ENCODE results near the gene ZNF267.
A peak's percentile ranks its signal among the peaks of the same experiment; 100 is the strongest.
"Not testable (repeated sequence)": the region's sequence is repeated elsewhere in the genome, so short reads cannot be mapped to it uniquely, and the experiment has no call there.

Gene ZNF267

GRCh38 chr16:31873556-31874365 lies at the start of gene ZNF267:
Gene ZNF267, plus strand, starts transcription at chr16:31873807. Its CDS starts 160 bp downstream, at chr16:31873967.
- DNase-seq (ENCODE audit: low read depth in 2 of 2): peak; percentile 88

GRCh38 chr16:31833047-31833446 lies 40.6 kb upstream of the ZNF267 start:
- DNase-seq (ENCODE audit: low read depth in 2 of 2): no peak

- DNase-seq (ENCODE audit: low read depth in 2 of 2): not testable (repeated sequence)
Measured at GRCh38 chr16:31836396-31836795, 37.2 kb upstream of the ZNF267 start.

GRCh38 chr16:31842864-31843263 lies 30.7 kb upstream of the ZNF267 start:
- DNase-seq (ENCODE audit: low read depth in 2 of 2): no peak

- not testable (repeated sequence) for DNase-seq (ENCODE audit: low read depth in 2 of 2)
Measured at GRCh38 chr16:31848572-31848971, 25.0 kb upstream of the ZNF267 start.

- DNase-seq (ENCODE audit: low read depth in 2 of 2): no peak
Measured at GRCh38 chr16:31853291-31853690, 20.3 kb upstream of the ZNF267 start.

GRCh38 chr16:31860508-31860907 lies 13.1 kb upstream of the ZNF267 start:
- no peak for DNase-seq (ENCODE audit: low read depth in 2 of 2)

GRCh38 chr16:31861455-31861854 lies 12.2 kb upstream of the ZNF267 start:
- no peak for DNase-seq (ENCODE audit: low read depth in 2 of 2)

GRCh38 chr16:31862761-31863160 lies 10.8 kb upstream of the ZNF267 start:
- DNase-seq (ENCODE audit: low read depth in 2 of 2): no peak

GRCh38 chr16:31868164-31868563 lies 5.4 kb upstream of the ZNF267 start:
- no peak for DNase-seq (ENCODE audit: low read depth in 2 of 2)

GRCh38 chr16:31868691-31869167 lies 4.9 kb upstream of the ZNF267 start:
- peak in 1 of 2 donors; percentile 55 for DNase-seq (ENCODE audit: low read depth in 2 of 2)

- DNase-seq (ENCODE audit: low read depth in 2 of 2): peak; percentile 58 to 59
Measured at GRCh38 chr16:31869511-31870201, 4.0 kb upstream of the ZNF267 start.

GRCh38 chr16:31870809-31871208 lies 2.8 kb upstream of the ZNF267 start:
- no peak for DNase-seq (ENCODE audit: low read depth in 2 of 2)

GRCh38 chr16:31871510-31871909 lies 2.1 kb upstream of the ZNF267 start:
- DNase-seq (ENCODE audit: low read depth in 2 of 2): no peak

GRCh38 chr16:31872201-31872600 lies 1.4 kb upstream of the ZNF267 start:
- no peak for DNase-seq (ENCODE audit: low read depth in 2 of 2)

GRCh38 chr16:31874366-31875111 lies 932 bp downstream of the ZNF267 start:
- DNase-seq (ENCODE audit: low read depth in 2 of 2): no peak

GRCh38 chr16:31875112-31875803 lies 1.7 kb downstream of the ZNF267 start:
- DNase-seq (ENCODE audit: low read depth in 2 of 2): no peak

- no peak for DNase-seq (ENCODE audit: low read depth in 2 of 2)
Measured at GRCh38 chr16:31875928-31876547, 2.4 kb downstream of the ZNF267 start.

GRCh38 chr16:31876951-31877828 lies 3.6 kb downstream of the ZNF267 start:
- DNase-seq (ENCODE audit: low read depth in 2 of 2): peak in 1 of 2 donors; percentile 57
